HG02678 (cell line): Measurements from ENCODE around the gene SALL4.
"Not testable (repeated sequence)": the region's sequence is repeated elsewhere in the genome, so short reads cannot be mapped to it uniquely, and the experiment has no call there.

Source experiments
- ATAC-seq: cut with Tn5 transposase; IDR thresholded peaks from one replicate; pipeline ENCODE4 v1.9.1; 2021; ENCODE audit warnings: mild to moderate bottlenecking, moderate library complexity; ENCODE audit not compliant: unreplicated experiment

SALL4 gene

GRCh38 chr20:51802170-51802751 lies at the start of gene SALL4:
Gene SALL4, minus strand, starts transcription at chr20:51802521. Its CDS starts 113 bp downstream, at chr20:51802408.
- ATAC-seq: no peak

- no peak for ATAC-seq
Observed at GRCh38 chr20:51848346-51848745, 46.0 kb upstream of the SALL4 start.

GRCh38 chr20:51840865-51841264 lies 38.5 kb upstream of the SALL4 start:
- ATAC-seq: no peak

- ATAC-seq: no peak
Observed at GRCh38 chr20:51837876-51838420, 35.6 kb upstream of the SALL4 start.

GRCh38 chr20:51837436-51837835 lies 35.1 kb upstream of the SALL4 start:
- ATAC-seq: no peak

GRCh38 chr20:51833326-51833725 lies 31.0 kb upstream of the SALL4 start:
- ATAC-seq: no peak

- ATAC-seq: no peak
Observed at GRCh38 chr20:51832276-51832675, 30.0 kb upstream of the SALL4 start.

- ATAC-seq: no peak
Observed at GRCh38 chr20:51831866-51832265, 29.5 kb upstream of the SALL4 start.

- no peak for ATAC-seq
Observed at GRCh38 chr20:51830538-51830937, 28.2 kb upstream of the SALL4 start.

GRCh38 chr20:51828762-51829161 lies 26.4 kb upstream of the SALL4 start:
- ATAC-seq: no peak

- ATAC-seq: no peak
Observed at GRCh38 chr20:51826372-51826771, 24.1 kb upstream of the SALL4 start.

GRCh38 chr20:51818479-51819008 lies 16.2 kb upstream of the SALL4 start:
- no peak for ATAC-seq

- ATAC-seq: not testable (repeated sequence)
Observed at GRCh38 chr20:51816856-51817255, 14.5 kb upstream of the SALL4 start.

- ATAC-seq: no peak
Observed at GRCh38 chr20:51815383-51816076, 13.2 kb upstream of the SALL4 start.

GRCh38 chr20:51812861-51813260 lies 10.5 kb upstream of the SALL4 start:
- no peak for ATAC-seq

GRCh38 chr20:51811514-51812128 lies 9.3 kb upstream of the SALL4 start:
- ATAC-seq: no peak

- no peak for ATAC-seq
Observed at GRCh38 chr20:51811042-51811355, 8.7 kb upstream of the SALL4 start.

GRCh38 chr20:51810155-51811041 lies 8.1 kb upstream of the SALL4 start:
- no peak for ATAC-seq

GRCh38 chr20:51807720-51808250 lies 5.5 kb upstream of the SALL4 start:
- no peak for ATAC-seq

GRCh38 chr20:51804754-51805153 lies 2.4 kb upstream of the SALL4 start:
- ATAC-seq: no peak
